ENCODE measurements around the gene CHRM5. TPM values are rescaled to one million over a fixed set of nuclear protein-coding genes. Genes with fewer than 3 reads are reported as not detected.

CHRM5 gene
- total RNA-seq, 1 donor from 2014 or later, result not detected

- no peak for TF ChIP-seq CTCF (IDR thresholded peaks at IDR 0.05)
- Histone ChIP-seq H3K27ac (no peak overlapping the region), H3K4me3 (no peak overlapping the region), H3K4me1 (no peaks in the 10 kb centered on the region), H3K9me3 (peaks cover 12% of the 10 kb centered on the region), H3K27me3 (ENCODE audit: low read depth) (no peaks in the 10 kb centered on the region), H3K36me3 (no peaks in the 10 kb centered on the region)
- ATAC-seq, result no peak
- no peak for DNase-seq
- intact Hi-C loops (cut with DNase I), result no loop called here
Observed at GRCh38 chr15:34054081-34054707, 85.9 kb downstream of the CHRM5 start.

- intact Hi-C loops (cut with DNase I), result no loop called here
- no peak for ATAC-seq
- peaks cover 3% of the 10 kb centered on the region for H3K9me3 ChIP-seq
- no peaks in the 10 kb centered on the region for H3K36me3 ChIP-seq
- no peaks in the 10 kb centered on the region for H3K27me3 ChIP-seq (ENCODE audit: low read depth)
- no peak overlapping the region for H3K27ac ChIP-seq
- no peak for DNase-seq
- no peak for TF ChIP-seq CTCF (IDR thresholded peaks at IDR 0.05)
- no peaks in the 10 kb centered on the region for H3K4me1 ChIP-seq
- no peak overlapping the region for H3K4me3 ChIP-seq
Observed at GRCh38 chr15:34055868-34056595, 87.7 kb downstream of the CHRM5 start.

DNA sequence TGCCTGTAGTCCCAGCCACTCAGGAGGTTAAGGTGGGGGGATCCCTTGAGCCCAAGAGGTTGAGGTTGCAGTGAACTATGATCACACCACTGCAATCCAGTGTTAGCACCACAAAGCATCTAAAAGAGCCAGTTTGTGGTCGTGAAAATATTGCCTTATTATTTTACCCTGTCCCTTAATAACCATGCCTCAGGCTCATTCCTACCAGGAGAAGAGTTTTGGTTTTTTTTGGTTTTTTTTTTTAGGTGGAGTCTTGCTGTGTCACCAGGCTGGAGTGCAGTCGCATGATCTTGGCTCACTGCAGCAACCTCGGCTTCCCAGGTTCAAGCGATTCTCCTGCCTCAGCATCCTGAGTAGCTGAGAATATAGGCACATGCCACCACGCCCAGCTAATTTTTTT lies 88.6 kb downstream of the CHRM5 start:
- Histone ChIP-seq H3K27me3 (ENCODE audit: low read depth) (no peaks in the 10 kb centered on the region), H3K4me1 (no peaks in the 10 kb centered on the region), H3K4me3 (no peak overlapping the region), H3K9me3 (no peaks in the 10 kb centered on the region), H3K36me3 (no peaks in the 10 kb centered on the region), H3K27ac (no peak overlapping the region)
- ATAC-seq (no peak), DNase-seq (no peak)
- no peak for TF ChIP-seq CTCF (IDR thresholded peaks at IDR 0.05)
- intact Hi-C loops (cut with DNase I), result no loop called here

- H3K4me3 ChIP-seq, result no peak overlapping the region
- ATAC-seq (no peak), DNase-seq (no peak)
- H3K27ac ChIP-seq, result no peak overlapping the region
- H3K27me3 ChIP-seq (ENCODE audit: low read depth), result no peaks in the 10 kb centered on the region
- intact Hi-C loops (cut with DNase I), result no loop called here
- H3K4me1 ChIP-seq, result no peaks in the 10 kb centered on the region
- H3K36me3 ChIP-seq, result no peaks in the 10 kb centered on the region
- H3K9me3 ChIP-seq, result no peaks in the 10 kb centered on the region
- no peak for TF ChIP-seq CTCF (IDR thresholded peaks at IDR 0.05)
Observed at GRCh38 chr15:34059476-34059875, 91.2 kb downstream of the CHRM5 start.

DNA sequence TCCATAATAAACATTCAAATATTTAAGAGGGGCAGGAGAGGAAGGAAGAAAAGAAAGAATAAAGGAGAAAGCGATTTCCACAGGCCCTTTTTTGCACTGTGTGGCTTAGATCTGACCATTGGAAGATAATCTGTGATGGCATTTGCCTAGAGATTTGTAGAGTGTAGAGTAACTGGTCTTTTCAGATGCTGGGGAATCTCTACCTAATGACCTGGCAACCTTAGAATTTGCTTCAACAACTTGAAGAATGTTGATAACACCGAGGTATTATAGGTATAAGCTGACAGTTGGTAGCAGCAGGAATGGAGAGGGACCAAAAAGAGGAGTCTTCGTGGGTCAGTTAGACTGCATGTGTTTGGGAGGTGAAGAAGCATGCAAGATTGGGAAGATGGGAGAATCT lies 91.6 kb downstream of the CHRM5 start:
- Histone ChIP-seq H3K4me1 (no peaks in the 10 kb centered on the region), H3K4me3 (no peak overlapping the region), H3K27me3 (ENCODE audit: low read depth) (no peaks in the 10 kb centered on the region), H3K9me3 (no peaks in the 10 kb centered on the region), H3K27ac (no peak overlapping the region), H3K36me3 (no peaks in the 10 kb centered on the region)
- no peak for DNase-seq
- TF ChIP-seq CTCF (IDR thresholded peaks at IDR 0.05), result no peak
- ATAC-seq, result no peak
- intact Hi-C loops (cut with DNase I), result loop anchor here (10.0 kb wide), 1 partner anchor 155 kb away; the partner anchor contains the start of gene KATNBL1
